UCSD-AML1 (cell line): ENCODE data around the gene ATRAID.
"Not testable (repeated sequence)": the region's sequence is repeated elsewhere in the genome, so short reads cannot be mapped to it uniquely, and the experiment has no call there.

ENCODE experiments used
- DNase-seq: peaks from one replicate; lab custom pipeline; 2025; ENCODE audit not compliant: unreplicated experiment; lab: John Stamatoyannopoulos, UW

ATRAID gene, protein sequence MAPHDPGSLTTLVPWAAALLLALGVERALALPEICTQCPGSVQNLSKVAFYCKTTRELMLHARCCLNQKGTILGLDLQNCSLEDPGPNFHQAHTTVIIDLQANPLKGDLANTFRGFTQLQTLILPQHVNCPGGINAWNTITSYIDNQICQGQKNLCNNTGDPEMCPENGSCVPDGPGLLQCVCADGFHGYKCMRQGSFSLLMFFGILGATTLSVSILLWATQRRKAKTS

DNA sequence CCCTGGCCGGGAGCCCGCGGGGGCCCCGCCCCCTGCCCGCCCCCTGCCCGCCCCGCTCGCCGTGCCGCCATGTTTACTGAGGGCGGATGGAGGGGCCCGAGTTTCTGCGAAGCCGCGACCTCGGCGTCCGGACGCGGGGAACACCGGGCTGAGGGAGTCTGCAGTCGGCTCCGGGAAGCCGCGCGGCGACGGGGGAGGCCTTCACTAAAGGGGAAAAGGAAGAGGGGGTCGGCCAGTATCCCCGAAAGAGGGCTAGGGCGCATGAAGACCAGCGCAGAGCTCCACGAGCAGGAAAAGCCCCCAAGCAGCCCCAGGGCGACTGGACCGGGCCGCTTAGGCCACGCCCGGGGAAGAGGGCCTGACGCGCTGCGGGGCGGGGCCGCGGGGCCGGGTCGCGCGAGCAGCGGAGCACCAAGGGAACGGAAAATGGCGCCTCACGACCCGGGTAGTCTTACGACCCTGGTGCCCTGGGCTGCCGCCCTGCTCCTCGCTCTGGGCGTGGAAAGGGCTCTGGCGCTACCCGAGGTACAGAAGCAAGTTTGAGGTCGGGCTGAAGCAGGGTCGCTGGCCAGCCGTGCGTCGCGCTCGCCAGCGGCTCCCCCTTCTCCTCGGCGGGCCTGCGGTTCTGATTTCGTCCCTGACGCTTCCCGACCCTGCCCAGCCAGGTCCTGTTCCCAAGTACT, at the start of gene ATRAID, which contains the start of gene SLC5A6:
ATRAID (plus strand) TSS at position 99 of the 683 bp plus-strand sequence; CDS start at position 427, 328 bp downstream.
SLC5A6 (minus strand) TSS at position 326 of the 683 bp plus-strand sequence. CDS start 4,618 bp downstream, outside the sequence.
- DNase-seq, result peak; percentile 93

DNA sequence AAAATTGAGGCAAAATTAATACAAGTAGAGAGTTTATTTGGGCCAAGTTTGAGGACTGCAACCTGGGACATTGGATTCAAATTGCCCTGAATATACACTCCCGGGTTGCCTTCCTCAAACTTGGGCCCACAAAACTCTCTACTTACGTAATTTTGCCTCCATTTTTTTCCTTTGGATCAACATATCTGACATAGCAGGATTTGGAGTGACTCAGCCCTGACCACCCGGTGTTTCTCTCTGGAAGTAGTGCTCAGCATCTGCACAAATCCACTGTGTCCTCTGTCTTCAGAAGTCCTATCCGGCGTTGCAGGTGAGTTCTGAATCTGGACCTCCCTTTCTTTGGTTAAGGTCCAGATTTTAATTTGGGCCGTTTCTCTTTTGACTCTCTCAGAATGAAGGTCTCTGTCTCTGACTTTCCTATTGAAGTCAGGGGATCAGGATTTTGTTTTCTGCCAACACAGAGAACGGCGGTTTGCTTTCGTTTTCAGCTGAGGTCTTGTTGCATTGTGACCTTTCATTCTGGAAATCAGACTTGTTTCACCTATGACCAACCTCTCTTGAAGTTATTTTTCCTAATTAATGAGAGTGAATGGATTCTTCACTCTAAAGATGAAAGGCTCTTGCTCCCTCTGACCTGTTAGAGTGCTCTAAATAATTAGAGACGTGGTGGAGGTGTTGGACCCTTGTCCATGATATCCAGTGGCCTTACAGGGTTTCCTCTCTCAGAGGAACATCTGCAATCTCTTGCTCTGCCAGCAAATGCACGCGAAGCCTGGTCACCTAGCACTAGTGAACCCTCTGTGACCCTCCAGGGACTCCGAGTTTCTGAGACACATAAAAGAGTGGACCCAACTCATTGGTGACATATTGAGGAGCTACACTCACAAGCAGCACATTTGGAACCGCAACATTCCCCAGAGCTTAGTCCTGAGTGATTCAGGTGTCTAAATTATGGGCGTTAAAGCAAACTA, 49.4 kb upstream of the ATRAID start:
- no peak for DNase-seq

DNA sequence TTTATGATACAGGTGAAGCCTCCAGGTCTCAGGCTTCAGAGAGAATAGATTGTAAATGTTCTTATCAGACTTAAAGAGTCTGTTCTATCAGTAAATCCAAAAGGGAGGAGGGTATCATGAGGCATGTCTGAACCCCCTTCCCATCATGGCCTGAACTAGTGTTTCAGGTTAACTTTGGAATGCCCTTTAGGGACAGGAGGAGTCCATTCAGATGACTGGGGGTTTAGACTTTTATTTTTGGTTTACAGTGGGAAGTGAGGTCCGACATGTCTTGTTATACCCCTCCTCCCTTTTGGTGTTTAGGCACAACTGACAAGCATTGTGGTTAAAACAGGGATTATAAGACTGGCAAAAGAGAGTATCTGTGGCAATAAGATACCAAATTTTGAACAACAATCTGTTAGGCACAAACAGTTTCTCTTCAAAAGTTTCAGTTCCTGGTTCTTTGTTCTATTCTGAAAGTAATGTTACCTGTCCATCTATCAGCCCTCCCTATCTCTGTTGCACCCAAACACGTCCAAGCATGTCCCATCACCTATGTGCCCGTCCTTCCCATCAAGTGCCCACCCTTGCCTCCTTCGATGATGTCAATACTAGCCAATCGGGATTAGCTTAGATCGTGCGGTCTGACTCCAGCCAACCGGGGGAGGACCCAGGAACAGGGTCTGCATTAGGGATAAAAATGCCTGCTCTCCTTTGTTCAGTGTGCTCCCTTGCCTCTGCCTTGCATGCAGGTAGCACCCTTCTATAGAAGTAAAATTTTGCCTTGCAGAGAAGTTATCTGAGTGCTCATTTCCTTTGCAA, 46.7 kb upstream of the ATRAID start:
- no peak for DNase-seq

DNA sequence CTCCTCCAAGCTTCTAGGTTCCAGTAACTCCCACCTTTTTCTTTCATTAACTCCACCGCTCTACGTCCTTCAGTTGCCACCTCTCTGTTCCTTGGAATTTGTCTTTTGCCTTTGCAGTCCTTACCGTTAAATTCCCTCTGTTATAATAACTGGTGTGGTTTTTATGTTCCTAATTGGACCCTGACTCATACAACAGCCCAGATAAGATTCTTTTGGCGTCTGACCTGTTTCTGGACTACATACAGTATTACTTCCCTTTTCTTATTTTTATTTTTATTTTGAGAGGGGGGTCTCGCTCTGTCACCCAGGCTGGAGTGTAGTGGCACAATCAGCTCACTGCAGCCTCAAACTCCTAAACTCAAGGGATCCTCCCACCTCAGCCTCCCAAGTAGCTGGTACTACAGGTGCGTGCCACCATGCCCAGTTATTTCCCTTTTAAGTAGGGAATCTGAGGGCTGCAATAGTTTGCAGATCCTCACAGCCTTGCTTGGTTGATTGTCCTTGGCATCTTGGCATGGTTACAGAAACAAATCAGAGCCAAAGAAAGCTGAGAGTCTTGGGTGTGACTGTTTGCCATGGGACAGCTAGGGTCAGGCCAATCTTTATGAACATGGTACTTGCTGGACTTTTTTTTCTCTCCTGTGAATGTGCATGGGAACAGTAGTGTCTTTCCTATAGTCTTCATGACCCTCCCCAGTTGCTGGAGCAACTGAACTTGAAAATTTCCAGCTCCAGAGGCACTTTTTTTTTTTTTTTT, 41.1 kb upstream of the ATRAID start:
- no peak for DNase-seq

DNA sequence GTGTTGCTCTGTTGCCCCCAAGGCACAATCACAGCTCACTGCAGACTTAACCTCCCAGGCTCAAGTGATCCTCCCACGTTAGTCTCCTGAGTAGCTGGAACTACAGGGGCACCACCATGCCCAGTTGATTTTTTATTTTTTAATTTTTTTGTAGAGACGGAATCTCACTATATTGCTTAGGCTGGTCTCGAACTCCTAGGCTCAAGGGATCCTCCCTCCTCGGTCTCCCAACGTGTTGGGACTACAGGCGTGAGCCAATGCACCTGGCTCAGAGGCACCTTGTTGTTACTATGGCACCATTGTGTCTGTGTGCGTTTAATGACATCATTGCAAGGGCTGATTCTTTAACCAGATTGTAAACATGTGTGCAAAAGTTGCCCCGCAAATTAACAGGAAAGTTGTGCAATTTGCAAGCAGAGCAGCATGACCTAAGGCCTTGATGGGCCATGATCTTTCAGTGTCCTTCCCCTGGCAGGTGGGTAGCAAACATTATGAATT, 40.4 kb upstream of the ATRAID start:
- no peak for DNase-seq

DNA sequence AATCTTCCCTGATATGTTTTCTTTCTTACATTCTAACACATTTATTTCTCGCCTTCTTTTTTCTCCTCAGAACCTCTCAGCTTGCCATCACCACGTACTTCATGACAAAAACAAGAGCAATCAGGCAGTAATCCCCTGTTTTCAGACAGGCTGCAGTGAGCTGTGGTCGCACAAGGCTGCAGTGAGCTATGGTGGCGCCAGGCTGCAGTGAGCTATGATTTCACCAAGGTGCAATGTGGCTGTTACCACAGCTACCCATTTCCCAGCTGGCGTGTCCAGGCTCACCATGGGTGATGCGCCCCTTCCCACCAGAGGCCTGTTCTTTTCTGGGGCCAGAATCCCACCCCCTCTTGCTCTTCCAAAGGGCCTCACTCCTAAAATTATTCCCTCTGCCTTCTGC, 37.2 kb upstream of the ATRAID start:
- DNase-seq, result no peak

DNA sequence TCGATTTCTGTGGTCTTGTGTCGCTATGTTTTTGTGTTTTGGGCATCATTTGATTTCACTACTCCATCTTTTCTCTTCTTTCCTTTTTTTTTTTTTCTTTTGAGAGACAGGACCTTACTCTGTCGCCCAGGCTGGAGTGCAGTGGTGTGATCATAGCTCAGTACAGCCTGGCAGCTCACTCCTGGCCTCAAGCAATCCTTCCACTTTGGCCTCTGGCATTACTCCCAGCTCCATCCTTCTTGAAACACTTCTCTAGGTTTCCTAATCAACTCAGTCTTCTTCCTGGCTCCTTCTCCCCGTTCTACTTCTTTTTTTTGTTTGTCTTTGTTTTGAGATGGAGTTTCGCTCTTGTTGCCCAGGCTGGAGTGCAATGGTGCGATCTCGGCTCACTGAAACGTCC, 36.5 kb upstream of the ATRAID start:
- no peak for DNase-seq

DNA sequence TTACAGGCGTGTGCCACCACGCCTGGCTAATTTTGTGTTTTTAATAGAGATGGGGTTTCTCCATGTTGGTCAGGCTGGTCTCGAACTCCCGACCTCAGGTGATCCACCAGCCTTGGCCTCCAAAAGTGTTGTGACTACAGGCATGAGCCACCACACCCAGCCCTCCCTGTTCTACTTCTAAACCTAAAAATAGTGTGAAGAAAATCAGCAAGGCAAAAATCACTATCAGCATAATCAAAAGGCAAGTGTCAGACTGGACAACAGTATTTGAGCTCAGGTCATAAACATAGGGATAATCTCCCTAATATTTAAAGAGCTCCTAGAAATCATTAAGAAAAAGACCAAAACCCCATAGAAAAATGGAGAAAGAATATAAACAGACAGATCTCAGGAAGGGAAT, 36.1 kb upstream of the ATRAID start:
- not testable (repeated sequence) for DNase-seq

DNA sequence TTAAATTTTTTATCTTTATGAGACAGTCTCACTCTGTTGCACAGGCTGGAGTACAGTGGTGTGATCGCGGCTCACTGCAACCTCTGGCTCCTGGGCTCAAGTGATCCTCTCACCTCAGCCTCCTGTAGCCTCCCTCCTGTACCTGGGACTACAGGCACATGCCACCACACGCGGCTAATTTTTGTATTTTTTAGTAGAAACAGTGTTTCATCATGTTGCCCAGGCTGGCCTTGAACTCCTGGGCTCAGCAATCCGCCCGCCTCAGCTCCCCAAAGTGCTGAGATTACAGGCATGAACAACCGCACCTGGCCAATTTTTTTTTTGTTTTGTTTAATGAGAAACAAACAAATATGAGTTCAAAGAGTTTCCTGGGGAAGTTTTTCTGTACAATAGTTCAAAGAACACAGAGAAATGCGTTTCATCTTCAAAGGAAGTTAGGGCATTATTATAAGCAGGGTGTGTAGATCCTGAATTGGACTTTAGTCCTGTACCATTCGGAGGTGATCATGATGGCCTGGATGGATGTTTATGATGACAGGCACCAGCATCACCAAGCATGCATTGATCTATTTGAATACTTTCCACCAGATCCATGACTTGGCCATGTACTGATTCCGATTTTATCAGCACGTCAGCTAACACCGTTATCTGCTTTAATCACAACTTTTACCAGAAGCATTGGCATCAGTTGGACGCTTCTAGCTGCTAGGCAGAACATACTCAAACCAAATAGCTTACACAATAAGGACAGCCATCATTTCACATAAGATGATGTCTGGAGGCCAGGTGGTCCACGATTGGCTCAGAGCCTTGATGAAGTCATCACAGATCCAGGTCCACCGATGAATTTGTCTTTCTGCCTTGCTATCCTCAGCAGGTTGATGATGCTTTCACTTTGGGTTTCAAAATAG, 34.1 kb upstream of the ATRAID start:
- no peak for DNase-seq

DNA sequence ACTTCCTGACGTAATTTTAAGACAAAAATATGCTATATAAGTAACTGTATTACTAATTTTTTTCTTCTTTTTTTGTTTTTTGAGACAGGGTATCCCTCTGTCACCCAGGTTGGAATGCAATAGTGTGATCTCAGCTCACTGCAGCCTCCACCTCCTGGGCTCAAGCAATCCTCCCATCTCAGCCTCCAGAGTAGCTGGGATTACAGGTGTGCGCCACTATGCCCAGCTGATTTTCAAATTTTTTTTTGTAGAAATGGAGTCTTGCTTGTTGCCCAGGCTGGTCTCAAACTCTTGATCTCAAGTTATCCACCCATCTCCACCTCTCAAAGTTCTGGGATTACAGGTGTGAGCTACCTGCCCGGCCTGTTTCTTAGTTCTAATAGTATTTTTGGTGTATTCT, 33.4 kb upstream of the ATRAID start:
- no peak for DNase-seq

DNA sequence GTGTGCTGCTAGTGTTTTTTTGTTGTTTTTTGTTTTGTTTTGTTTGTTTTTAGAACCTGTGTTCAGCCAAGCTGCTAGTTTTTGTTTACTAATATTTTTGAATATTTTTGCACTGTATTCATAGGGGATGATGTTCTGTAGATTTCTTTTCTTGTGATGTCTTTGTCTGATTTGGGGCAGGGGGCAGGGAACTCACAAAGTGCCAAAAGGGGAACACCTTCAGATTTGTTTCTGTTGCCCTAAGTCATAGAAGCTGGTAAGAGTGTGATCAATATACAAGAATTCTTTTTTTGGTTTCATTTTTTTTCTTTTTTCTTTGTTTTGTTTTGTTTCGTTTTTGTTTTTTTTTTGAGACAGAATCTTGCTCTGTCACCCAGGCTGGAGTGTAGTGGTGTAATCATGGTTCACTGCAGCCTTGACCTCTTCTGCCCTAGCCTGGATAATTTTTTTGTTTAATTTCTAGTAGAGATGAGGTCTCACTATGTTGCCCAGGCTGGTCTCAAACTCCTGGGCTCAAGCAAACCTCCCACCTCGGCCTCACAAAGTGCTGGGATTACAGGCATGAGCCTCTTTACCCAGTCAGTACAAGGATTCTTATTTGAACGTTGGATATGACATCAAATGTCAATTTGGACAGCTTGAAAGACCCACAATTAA, 32.4 kb upstream of the ATRAID start:
- no peak for DNase-seq

DNA sequence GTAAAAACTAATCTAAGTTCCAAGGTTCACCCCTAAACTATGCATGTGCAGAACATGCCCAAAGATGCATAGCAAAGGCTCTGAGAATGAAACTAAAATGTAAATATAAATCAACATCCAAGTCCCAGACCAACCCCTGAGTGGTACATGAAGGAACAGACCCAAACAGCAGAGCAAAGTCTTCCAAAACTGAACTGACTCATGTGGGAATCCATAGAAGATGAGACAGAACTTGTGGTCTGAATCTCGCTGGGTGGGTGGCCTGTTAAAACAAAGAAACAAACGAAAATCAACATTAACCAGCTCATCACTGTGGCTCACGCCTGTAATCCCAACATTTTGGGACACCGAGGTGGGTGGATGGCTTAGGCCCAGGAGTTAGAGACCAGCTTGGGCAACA, 29.5 kb upstream of the ATRAID start:
- no peak for DNase-seq

DNA sequence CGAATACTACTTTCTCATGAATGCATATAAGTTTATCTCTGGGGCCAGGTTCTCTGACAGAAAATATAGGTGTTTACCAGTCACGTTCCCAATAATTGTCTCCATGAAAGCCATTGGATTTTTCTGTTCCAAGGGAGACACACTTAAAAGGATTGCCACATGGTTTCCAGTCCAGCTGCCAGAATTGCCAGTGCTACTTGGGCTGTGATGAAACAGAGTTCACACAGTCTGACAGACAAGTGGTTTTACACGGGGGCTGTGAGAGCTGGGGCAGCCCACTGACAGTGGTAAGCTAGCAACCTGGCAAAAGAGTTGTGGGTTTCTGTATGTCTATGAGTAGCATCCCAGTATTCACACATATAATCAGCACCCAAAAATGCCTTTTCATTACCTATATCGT, 27.7 kb upstream of the ATRAID start:
- DNase-seq, result no peak

DNA sequence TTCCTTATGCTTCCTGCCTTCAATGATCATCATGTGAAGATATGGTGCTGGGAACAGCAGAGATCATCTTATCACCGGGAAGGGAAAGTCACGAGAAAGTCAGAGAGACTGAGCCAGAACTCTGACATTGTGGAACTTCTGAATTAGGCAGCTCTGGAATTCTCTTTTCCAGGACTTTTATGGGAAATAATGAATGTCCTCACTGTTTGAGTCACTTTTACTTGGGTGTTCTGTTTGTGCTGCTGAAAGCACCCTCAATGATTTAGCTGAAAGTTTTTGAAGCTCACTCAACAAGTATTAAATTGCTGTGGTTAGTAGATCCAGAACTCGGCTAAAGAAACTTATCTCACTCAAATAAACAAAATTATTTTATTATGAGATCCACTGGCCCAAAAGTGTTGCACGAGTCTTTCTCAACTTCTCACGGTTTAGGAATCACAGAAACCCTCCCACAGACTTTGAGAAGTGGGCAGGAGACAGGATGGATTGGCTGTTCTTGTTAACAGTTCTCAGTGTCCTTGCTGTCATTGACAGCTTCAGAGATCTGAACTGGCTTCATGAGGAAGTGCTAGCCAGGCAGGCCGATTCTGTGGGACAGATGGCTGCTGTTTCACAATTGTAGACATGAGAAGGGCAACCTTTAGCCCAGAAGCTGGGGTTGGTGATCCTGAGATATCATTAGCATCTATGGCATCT, 26.4 kb upstream of the ATRAID start:
- peak; percentile 32 for DNase-seq

DNA sequence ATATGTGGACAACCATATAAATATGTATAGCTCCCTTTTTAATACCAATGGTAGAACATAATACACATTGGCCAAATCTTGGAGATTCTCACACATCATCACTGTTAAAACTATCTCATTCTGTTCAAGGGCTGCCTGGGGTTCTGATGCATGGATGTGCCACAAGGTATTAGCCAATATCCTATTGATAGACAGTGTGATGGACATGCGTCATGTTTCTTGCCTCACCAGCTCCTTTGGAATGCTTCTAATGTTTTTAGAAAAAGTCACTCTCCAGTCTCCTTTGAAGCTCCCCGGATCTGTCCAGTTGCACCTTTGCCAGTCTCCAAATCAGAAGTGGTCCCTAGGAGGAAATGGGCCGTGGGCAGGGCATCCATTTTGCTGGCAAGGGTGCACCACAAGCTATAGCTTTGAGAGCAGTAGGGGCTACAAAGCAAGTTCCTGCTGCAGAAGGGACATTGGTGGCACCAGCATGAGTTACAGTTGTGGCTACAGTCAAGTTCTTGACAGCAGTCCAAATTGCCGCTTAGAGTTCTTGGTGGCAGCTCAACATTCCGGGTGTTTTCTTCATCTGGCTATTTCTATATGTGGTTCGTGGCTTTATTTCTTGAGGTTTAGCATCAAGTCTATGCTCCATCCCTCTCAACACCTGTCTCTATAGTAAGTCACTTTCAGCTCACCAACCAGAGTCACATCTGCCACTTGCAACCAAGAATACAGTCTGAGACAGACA, 25.1 kb upstream of the ATRAID start:
- no peak for DNase-seq

DNA sequence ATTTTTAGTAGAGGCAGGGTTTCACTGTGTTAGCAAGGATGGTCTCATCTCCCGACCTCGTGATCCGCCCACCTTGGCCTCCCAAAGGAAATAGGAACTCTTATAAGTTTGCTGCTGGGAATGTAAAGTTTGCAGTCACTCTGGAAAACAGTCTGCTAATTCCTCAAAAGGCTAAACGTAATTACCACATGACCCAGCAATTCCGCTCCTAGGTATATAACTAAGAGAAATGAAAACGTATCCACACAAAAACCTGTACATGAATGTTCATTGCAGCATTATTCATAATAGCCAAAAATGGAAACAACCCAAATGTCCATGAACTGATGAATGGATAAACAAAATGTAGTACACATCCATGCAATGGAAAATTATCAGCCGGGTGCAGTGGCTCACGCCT, 21.9 kb upstream of the ATRAID start:
- no peak for DNase-seq
